Measurements from ENCODE around the gene TPD52L1.

TPD52L1 gene

DNA sequence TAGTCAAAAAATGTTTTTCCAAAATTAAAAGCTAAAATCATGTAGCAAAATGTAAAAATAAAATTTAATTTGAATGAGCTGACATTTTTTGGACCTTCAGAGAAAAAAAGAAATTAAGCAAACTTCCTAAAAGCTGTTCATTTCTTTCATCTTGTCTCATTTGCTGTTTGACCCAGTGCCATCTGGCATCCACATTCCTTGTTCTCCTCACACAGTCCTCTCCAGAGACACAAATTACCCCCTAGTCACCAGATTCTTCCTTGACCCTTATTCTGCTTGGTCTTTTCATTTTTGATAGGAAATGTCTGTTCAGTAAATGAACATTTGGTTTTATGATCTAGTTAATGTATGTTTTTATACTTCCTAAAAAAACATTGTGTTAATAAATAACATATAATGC is 93.0 kb downstream of the TPD52L1 start:
- no peak for DNase-seq

DNA sequence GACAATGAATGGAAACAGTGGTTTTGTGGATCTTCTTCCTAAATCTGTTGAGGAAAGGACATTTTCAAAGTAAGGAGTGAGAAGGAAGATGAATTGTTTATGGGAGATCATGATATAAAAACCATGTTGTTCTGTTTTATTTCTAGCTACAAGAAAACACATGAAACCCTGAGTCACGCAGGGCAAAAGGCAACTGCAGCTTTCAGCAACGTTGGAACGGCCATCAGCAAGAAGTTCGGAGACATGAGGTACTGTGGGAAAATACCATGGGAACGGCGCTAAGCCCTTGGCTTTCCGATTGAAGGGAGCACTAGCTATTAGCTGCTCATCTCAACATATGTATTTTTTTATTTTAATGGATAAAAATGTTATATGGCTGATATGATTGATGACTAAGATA is 94.6 kb downstream of the TPD52L1 start:
- DNase-seq, result no peak

DNA sequence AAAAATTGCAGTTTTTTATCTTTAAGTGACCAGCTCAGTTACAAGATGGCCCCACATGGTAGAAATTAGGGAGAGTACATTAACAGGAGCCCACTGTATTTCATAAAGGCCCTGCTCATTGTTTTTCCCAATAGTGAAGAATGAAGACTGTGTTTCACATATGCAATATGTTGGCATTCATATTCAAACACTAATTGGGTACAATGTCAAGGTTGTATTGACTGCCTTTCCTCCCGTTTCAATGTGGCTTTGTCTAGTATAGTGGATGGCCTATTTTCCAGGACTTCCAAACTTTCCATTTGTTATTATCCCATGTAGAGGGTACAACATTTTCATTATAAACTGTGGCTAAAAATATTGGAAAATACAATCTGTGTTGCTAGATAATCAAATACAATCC is 96.9 kb downstream of the TPD52L1 start:
- DNase-seq, result no peak

DNA sequence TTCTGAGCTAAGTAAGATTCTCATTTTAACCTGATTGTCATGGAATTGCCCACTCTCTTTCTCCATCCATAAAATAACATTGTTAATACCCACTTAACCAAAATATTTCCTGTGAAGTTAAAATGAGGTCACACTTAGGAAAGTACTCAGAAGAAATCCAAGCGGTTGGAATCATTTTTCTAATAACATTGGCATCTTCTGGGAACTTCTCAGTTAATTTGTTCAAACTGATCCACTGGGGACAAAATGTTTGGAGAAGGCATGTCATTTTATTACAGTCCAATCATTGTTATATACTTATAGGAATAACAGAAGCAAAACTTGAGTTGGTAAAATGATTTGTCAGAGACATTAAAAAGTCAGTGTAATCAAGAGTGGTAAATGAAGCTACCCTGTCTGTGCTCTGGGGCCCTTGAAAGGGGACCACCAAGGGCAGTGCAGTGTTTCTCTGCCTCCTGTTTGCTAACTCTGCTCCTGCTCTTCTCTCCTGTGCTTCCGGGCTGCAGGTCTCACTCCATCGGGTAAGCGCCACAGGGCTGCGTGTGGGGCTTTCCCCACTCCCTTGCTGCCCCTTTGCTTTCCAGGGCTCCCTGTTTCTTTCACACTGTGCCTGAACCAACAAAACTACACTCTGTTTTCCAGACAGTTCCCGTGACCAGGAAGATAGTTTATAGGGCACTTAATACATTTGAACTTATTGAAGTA is 98.1 kb downstream of the TPD52L1 start:
- DNase-seq, result no peak

DNA sequence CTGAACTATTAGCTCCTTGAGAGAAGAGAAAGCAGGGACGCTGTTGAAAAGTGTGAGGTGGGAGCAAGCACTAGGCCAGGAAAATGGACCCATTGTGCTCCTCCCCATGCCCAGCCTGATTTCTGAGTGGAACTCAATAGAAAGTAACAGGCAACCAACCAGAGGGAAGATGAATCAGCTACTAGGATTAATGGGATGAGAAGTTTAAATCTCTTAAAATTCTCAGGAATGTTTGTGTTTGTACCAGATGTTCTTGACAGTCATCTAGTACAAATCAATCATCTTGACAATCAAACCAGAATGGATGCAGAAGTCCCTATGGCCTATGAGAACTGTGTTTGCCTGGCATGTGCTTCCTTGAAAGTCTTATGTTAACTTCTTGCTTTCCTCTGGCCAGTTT is 99.3 kb downstream of the TPD52L1 start:
- no peak for DNase-seq

DNA sequence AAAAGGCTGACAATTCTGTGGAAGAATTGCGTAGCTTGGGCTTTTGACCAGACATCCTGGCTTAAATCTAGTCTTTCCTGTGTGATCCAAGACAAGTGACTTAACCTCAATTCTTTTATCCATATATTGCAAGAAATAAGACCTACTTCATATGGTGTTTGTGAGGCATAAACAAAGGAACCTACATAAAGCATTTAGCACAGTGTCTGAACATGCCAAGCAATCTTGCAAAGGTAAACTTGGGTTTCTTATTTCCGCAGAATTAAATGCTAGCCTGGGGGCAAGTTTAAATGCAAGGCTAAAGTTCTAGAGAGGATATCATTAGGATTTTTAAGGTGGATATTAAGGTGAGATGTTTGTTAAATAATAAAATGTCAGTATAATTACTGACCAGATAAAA is 100.3 kb downstream of the TPD52L1 start:
- no peak for DNase-seq

DNA sequence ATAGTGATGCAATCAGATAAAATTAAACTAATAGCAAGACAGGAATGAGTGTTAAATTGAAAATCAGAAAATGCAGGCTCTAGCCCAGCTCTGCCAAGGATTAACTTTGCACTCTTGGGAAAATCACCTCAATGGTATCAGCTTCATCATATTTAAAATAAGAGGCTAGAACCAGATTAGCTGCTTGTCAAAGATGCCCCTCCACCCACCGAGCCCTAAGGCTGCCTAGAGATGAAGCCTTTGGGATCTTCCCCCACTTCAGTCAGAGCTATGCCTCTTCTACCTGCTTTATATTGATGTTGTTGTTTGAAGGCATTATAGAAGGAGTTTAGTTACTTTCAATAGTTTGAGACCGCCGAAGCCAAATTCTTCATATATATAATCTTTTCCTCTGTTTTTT is 100.7 kb downstream of the TPD52L1 start:
- DNase-seq, result no peak

DNA sequence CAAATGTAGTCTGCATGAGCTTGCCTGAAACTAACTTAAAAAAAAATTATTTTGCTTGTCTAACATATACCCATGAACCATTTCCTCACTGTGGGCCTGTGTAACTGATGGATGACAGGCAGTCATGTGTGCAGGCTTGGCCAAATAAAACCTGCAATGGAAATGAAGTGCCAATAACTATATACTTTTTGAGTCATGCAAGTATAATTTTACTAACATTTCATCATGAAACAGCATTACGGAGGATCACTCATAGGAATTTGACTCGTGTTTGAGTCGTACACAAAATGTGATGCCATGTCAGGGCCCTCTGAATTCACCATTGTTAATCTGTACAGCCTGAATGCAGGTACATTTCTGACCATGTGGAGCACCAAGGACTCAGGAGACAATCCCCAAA is 101.6 kb downstream of the TPD52L1 start:
- no peak for DNase-seq

DNA sequence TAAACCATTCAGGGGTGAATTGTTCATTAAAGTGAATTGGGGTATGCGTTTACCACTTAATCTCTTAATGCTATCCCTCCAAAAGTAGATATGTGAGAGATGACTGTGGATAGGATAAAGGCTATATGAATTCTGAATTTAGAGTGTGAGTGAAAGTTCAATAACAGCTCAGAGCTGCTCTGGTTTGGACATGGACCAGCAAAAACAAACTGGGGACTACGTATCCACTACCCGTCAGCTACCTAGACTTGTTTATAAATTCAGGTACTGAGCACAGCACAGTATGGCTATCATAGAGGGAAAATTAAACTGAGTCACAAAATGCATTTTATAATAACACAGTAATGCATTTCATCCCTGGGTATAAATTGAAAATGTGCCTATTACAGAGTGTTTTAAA is 103.8 kb downstream of the TPD52L1 start:
- DNase-seq, result no peak

DNA sequence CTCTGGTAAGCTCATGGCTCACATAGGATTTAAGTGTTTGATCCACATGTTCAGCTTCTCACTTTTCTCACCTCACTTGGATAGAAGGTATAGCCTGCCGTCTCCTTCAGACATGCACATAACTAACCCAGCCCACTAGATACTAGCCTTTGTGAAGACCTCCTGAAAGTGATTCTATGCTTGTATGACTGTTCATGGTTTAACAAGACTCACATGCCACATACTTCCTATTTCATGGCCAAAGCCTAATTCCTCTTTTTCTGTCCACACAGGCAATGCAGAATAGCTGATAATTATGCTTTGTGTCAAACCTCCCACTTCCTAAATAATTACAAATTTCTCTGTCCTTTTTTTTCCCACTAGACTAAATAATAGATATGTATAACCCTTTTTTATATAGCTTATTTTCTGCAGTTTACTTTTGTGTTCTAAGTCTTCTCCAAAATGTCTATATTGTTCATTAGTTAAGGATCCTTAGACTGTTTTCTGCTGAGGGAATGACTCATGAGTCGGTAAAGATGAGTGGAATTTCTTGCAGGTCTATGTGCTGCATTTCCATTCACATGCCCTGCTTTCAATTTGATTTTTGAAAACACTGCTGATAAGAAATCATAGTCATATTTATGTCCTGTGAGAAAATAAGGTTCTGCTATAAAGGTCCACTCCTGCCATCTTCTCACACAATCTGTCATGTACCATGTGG is 105.2 kb downstream of the TPD52L1 start:
- peak; percentile 21 for DNase-seq

DNA sequence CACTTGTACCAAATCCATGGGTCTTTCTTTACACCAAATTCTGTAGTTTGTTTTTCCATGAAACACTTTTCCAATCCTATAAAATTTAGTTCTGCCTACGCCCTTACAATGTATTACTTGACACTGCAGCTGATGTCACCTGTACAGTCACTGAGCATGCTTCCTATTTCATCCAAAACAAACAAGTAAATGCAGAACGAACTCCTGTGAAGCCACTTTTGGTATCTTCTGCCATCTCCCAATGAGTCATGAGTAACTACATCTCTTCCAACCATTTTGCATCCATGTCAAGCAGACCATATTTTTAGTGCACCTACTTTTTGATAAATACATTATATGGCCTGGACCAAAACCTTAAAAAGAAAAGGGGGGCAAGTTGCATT is 105.8 kb downstream of the TPD52L1 start:
- DNase-seq, result no peak

DNA sequence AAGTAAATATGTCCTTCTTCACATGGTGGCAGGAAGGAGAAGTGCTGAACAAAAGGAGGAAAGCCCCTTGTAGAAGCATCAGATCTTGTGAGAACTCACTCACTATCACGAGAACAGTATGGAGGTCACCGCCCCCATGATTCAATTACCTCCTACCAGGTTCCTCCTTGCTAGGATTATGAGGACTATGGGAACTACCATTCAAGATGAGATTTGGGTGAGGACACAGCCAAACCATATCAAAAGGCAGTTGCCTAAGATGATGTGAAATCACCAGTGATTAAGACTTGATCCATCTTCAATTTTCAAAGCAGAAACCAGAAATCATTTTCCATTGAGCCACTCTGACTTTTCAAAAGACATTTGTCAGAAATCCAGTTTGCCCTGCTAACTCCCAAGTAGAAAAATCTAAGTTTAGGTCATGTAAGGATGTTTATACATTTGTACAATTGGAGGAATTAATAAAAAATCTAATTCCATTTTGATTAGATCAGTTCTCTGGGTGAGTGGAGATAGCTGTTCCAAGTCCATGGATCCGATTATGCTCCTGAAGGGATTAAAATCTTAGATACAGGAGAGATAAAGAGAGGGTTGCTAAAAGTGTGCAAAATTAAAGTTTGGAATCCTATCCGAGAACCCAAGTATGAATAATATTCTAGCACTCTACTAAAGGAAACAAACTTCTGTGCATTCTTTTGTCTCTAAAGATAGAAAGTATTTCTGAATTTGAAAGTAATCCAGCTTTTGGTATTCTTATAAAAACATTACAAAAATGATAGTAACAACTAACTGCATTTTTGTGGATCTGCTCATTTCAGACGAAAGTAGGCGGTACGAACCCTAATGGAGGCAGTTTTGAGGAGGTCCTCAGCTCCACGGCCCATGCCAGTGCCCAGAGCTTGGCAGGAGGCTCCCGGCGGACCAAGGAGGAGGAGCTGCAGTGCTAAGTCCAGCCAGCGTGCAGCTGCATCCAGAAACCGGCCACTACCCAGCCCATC is 108.7 kb downstream of the TPD52L1 start:
- DNase-seq, result no peak

DNA sequence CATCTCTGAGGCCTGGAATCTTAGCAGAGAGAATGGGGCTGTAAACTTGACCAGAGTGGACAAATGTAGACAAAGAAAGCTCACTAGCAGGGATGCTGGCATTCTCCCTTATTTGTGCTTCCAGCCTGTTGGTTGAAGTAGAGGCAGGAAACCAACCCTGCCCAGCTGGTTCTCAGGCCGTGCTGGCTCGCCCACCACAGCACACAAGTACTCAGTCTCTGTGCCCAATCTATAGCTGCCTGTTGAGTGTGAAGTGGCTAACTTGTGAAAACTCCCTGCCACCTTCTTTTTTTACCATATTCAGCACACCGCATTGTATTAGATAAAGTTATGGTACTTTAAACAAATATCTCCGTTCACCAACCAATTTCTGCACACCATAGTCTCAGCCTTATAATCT is 110.9 kb downstream of the TPD52L1 start:
- no peak for DNase-seq

DNA sequence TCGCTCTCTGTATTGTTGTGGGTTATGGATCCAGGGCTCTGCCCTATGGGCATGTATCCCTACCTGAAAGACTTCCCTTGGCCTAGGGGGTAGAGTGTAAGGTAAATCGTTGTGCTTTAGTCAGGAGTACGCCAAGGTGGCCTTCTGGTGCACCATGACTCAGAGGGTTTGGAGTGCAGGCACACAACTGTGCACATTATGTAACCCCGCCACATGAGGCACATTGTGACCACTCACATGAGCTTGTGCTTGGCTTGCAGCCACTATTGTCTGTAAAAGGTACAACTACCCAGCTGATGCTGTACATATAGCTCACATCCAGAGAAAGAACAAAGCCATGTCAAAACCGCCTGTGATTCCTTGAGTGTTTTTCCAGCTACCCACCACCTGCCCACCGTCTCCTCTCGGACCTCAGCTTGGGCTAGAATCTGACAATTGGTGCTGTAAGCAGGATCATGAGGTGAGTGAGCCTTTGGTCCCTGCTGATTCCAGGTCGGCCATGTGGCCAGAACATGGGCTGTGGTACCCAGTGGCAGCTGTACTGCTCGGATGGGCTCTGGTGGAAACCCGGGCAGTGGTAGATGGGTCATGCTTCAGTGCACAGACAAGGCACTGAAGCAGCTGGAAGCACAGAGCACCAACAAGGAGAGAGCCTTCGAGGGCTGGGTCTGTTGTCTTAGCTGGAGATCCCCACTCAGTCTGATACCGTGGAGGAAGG is 114.4 kb downstream of the TPD52L1 start:
- DNase-seq, result no peak

DNA sequence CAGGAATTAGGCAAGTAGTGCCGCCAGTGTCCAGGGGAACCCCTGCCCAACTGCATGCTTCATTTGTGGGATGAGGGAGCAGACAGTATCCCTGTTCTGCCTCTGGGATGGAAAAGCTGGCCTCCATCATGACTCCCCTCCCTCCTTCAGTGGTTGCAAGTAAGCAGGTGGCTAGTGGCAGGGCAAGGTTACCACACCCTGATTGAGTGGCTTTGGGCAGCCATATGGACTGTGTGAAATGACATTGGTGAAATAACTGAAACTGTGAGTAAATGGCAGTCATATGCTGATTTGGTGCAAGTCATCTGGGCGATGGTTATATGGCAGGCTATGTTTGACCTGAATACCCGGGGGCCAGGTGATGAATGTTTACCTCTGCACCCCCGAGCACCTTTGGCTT is 115.2 kb downstream of the TPD52L1 start:
- DNase-seq, result no peak

DNA sequence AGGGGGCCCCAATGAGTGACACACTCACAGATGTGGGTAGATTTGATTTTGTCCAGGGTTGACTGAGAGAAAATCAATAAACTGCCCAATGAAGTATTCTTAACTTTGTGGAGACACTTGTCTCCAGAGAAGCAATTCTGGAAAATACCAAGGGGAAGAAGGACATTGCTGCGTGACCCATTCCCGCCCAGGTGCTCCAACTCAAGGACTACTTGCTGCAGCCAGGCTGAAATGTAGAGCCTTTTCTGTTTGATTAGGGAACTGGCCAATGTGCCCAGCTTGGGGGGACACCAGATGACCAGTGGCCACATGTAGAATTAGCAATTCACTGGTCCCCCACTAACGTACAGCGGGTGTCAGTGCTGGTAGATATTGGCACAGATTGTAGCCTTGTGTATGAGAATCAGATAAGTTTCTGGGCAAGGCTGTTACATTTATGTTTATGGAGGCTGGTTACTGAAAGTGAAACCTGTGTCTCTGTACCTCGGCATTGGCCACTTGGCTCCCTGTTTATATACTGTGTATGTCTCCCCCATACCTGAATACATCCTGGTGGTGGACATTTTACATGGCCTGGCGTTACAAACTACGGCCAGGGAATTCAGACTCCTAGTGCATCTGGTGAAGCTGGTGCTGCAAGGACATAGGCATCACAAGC is 115.9 kb downstream of the TPD52L1 start:
- no peak for DNase-seq

DNA sequence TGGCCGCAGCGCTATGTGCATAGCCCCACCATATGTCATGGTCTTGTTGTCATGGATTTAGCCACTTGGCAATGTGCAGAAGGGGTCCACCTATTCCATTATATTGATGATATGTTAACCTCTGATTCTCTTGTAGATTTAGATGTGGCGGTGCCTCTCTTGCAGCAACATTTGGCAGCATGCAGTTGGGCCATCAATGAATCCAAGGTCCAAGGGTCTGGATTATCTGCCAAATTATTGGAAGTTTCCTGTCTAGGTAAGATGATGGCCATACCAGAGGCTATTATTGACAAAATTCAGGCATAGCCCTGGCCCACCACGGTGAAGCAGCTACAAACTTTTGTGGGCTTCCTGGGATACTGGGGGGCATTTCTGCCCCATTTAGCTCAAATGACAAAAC is 116.8 kb downstream of the TPD52L1 start:
- no peak for DNase-seq

DNA sequence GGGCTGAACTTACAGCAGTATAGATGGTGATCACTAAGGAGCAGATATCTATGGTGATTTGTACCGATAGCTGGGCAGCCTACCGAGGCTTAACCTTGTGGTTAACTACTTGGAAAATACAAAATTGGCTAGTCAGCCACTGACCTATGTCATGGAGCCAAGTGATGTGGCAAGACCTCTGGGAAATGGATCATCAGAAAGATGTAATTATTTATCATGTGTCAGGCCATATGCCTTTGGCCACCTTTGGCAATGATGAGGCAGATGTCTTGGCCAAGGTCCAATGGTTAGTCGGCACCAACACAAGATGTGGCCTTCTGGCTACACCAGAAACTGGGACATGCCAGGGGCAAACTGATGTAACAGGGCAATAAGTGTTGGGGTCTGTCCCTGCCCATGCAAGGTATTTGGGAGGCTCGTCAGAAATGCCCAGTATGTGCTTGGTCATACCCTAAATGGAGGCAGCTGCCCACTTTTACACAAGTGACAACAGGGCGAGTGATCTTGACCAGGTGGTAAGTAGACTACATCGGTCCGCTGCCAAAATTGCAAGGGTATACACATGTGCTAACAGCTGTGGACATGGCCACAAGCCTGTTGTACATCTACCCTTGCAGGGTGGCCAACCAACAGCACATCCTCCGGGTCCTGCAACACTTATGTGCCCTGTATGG is 118.0 kb downstream of the TPD52L1 start:
- no peak for DNase-seq

DNA sequence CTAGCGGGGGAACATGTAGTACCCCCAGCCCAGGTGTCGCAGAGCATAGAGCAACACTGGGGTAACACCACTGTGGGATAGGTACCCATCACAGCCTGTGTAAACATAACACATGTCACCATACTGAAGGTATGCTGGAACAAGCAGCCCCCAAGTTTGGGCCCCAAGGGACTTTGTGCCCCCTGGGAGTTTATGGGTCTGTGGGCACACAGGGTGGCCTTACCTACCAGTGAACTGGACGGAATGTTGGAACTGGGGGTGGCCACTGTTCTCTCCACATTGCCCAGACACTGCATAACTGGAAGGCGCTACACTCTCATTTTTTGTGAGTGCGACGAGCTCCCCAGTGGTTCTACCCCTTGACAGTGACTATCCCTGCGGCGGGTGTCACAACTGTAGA is 119.7 kb downstream of the TPD52L1 start:
- no peak for DNase-seq

DNA sequence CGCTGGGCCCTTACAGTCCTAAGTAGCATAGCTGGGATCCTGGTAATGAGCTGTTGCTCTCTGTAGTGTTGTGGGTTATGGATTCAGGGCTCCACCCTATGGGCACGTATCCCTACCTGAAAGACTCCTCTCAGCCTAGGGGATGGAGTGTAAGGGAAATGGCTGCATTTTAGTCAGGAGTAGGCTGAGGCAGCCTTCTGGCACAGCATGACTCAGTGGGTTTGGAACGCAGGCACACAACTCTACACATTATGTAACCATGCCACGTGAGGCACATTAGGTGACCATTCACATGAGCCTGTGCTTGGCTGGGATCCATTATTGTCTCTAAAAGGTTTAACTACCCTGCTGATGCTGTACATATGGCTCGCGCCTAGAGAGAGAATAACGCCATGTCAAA is 120.4 kb downstream of the TPD52L1 start:
- no peak for DNase-seq

DNA sequence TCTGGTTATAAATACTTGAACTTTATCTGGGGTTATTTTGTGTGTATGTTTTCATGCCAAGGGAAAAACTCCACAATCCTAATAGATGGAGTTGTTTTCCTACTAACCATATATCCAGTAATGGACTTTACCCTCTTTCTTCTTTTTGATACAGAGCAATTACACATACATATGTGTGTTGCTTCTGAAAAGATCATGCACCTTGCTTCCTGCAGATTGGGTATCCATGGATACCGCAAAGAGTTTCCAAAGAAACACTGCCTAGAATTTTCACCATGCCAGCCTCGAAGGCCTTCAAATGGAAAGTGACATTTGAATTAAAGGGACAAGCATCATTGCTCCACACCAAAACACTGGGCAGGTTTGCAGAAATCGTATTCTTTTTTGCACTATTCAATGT is 121.4 kb downstream of the TPD52L1 start:
- no peak for DNase-seq

DNA sequence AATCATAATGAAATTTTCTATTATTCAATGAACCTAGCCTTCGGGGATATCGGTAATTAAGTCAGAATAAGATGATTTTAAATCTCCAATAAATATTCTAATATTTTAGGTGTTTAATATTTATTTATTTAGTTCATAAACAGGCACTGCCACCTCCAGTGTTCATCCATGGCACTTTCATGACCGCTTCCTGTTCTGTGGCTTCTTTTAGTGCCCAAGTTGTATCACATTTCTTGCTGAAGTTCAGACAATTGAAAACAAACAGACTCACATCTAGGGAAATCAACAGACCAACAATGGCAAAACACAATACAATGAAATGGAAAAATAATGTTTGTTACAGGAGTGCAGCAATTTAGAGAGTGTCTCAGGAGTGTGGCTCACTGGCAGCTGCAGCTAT is 122.2 kb downstream of the TPD52L1 start:
- no peak for DNase-seq
